Transverse colon (tissue), 4 donors: ENCODE results near the gene ANKRD53. TPM values are rescaled to one million over a fixed set of nuclear protein-coding genes. Genes with fewer than 3 reads are reported as not detected.
"Not testable (repeated sequence)": the region's sequence is repeated elsewhere in the genome, so short reads cannot be mapped to it uniquely, and the experiment has no call there.

Experiments
- DNase-seq: peaks from one replicate; pipeline ENCODE4 v3.0.0-alpha.2; 2019
- H3K27ac ChIP-seq, 4 donors: fragments of 200-600 bp; sonication (generic); 2 replicates each; pipeline ENCODE4 v1.5.1; 2016 to 2018; ENCODE audit warnings: inconsistent platforms in 4 of 4
- H3K27me3 ChIP-seq: fragments of 200-600 bp; sonication (generic); 2 replicates; pipeline ENCODE4 v1.5.1; 2017; ENCODE audit warnings: inconsistent platforms
- H3K36me3 ChIP-seq, 4 donors: fragments of 200-600 bp; sonication (generic); 2 replicates each; pipeline ENCODE4 v1.5.1; 2017 to 2019; ENCODE audit warnings: inconsistent platforms in 4 of 4
- H3K4me1 ChIP-seq, 4 donors: fragments of 200-600 bp; sonication (generic); 2 replicates each; pipeline ENCODE4 v1.5.1; 2017 to 2020; ENCODE audit warnings: inconsistent platforms in 4 of 4
- H3K4me3 ChIP-seq, 4 donors: fragments of 200-600 bp; sonication (generic); 1 replicate in 1 of 4; 2 replicates in 3 of 4; pipeline versions ENCODE4 v1.5.1 to v1.6.1; 2017 to 2019; ENCODE audit warnings: inconsistent platforms in 4 of 4
- H3K9me3 ChIP-seq, 2 donors: fragments of 200-600 bp; sonication (generic); 2 replicates each; pipeline ENCODE4 v1.5.1; 2017 to 2019; ENCODE audit warnings: inconsistent platforms in 2 of 2
- EP300 ChIP-seq: sonication (generic); formaldehyde crosslinking; IDR thresholded peaks from one replicate; pipeline ENCODE4 v1.6.1; 2017; ENCODE audit warnings: antibody characterized with exemption, low read depth
- POLR2A ChIP-seq: fragments of 450-650 bp; IDR thresholded peaks from one replicate; pipeline ENCODE4 v1.6.1; 2016; ENCODE audit warnings: antibody characterized with exemption, mild to moderate bottlenecking, moderate library complexity
- POLR2AphosphoS5 ChIP-seq, 3 donors: sonication (generic); formaldehyde crosslinking; IDR thresholded peaks; one replicate each; pipeline ENCODE4 v1.6.1; 2016; ENCODE audit warnings: antibody characterized with exemption in 3 of 3
- WGBS, 2 donors: methylation state at CpG; one replicate each; pipeline ENCODE4 v1.1.5; 2018; ENCODE audit warnings: low coverage in 1 of 2; 5-methylcytosine and 5-hydroxymethylcytosine counted together
- in situ Hi-C, 4 donors: fragments of 200-750 bp; cut with MboI; loops; one replicate each; pipeline versions ENCODE4 v1.15.0 to v1.15.1; 2017; ENCODE audit warnings: low sequenced_read_pairs in 3 of 4, low pct_ligation_motif_present in 1 of 4, low pct_unique_long_range_greater_than_20kb in 1 of 4
- intact Hi-C: fragments of 100-400 bp; cut with DNase I; formaldehyde crosslinking; loops from one replicate; pipeline ENCODE4 v1.15.1; 2023; ENCODE audit warnings: low total_unique reads
- small RNA-seq, 4 donors: library from RNA; depleted of rRNA; stranded (forward); fragments of <200 nt; gene quantifications; one replicate each; pipeline ENCODE3, GENCODE V24; 2016
- total RNA-seq, 4 donors: library from RNA; depleted of rRNA; stranded (reverse); fragments of >200 nt; gene quantifications; one replicate each; pipeline ENCODE4 v1.1.0, GENCODE V29; 2016
- TF ChIP-seq, protein P1 (sequence below), 5 experiments: fragments of 200-600 bp in 3 of 5; fragments of 450-650 bp in 2 of 5; sonication (generic) in 3 of 5; IDR thresholded peaks; 1 replicate in 2 of 5; 2 replicates in 3 of 5; pipeline ENCODE4 v1.5.1; 2016 to 2017; ENCODE audit warnings: antibody characterized with exemption in 5 of 5, inconsistent platforms in 3 of 5, mild to moderate bottlenecking in 2 of 5, moderate library complexity in 1 of 5

Gene ANKRD53
- total RNA-seq, 4 donors from 2014 or later: 0.96 to 1.7 TPM; not detected in 2

DNA sequence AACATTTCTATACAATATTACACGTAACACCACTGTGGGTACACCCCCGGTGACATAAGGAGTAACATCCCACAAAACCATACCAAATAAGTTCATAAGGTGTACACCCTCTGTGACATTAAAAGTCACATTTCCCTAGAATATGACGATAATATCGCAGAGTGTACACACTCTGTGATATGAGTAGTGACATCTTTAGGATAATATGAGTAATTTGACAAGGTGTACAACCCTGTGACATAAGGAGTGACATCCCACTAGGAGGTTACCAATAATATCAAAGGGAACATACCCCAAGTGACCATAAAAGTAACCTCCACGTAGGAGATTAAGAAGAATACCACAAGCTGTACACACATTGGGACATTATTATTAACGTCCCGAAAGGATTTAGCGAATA lies 40.2 kb downstream of the ANKRD53 start:
- 79 to 85% methylated on average over 8 of the region's 8 CpGs for WGBS, 2 donors
- no peak overlapping the region for H3K27ac ChIP-seq
- peaks cover 0 to 4% (median 0%) of the 10 kb centered on the region in 4 donors for H3K4me1 ChIP-seq
- no peaks in the 10 kb centered on the region for H3K36me3 ChIP-seq
- intact Hi-C loops: no loop called here
- H3K27me3 ChIP-seq: no peaks in the 10 kb centered on the region
- no peaks in the 10 kb centered on the region for H3K9me3 ChIP-seq
- DNase-seq: no peak
- no peak overlapping the region for H3K4me3 ChIP-seq
- TF ChIP-seq, protein P1, sequence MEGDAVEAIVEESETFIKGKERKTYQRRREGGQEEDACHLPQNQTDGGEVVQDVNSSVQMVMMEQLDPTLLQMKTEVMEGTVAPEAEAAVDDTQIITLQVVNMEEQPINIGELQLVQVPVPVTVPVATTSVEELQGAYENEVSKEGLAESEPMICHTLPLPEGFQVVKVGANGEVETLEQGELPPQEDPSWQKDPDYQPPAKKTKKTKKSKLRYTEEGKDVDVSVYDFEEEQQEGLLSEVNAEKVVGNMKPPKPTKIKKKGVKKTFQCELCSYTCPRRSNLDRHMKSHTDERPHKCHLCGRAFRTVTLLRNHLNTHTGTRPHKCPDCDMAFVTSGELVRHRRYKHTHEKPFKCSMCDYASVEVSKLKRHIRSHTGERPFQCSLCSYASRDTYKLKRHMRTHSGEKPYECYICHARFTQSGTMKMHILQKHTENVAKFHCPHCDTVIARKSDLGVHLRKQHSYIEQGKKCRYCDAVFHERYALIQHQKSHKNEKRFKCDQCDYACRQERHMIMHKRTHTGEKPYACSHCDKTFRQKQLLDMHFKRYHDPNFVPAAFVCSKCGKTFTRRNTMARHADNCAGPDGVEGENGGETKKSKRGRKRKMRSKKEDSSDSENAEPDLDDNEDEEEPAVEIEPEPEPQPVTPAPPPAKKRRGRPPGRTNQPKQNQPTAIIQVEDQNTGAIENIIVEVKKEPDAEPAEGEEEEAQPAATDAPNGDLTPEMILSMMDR (IDR thresholded peaks at IDR 0.05): no peak
- TF ChIP-seq EP300 (no peak), POLR2AphosphoS5 (IDR thresholded peaks at IDR 0.05) (no peak), POLR2A (no peak)
- in situ Hi-C loops: no loop called here

DNA sequence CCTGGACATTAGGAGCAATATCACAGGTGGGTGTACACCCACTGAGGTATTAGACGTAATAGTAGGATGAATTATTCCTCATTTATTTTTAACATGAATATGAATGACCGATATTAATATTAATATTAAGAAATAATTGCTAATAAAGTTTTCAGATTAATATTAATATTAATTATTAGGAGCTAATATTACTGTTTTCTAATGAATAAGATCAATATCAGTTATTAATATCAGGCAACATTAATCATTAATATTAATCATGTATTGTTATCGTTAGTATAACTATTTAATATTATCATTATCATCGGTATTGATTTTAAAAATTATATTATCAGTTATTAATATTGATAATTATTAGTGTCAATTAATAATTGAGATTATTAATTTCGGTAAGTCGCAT lies 41.6 kb downstream of the ANKRD53 start:
- H3K27me3 ChIP-seq, intact Hi-C loops, H3K36me3 ChIP-seq, H3K27ac ChIP-seq, in situ Hi-C loops, H3K4me3 ChIP-seq, DNase-seq, H3K9me3 ChIP-seq: not testable (repeated sequence)
- H3K4me1 ChIP-seq: peaks cover 0 to 11% (median 0%) of the 10 kb centered on the region in 4 donors
- WGBS, 2 donors: 81 to 88% methylated on average over 4 to 6 of the region's 6 CpGs

DNA sequence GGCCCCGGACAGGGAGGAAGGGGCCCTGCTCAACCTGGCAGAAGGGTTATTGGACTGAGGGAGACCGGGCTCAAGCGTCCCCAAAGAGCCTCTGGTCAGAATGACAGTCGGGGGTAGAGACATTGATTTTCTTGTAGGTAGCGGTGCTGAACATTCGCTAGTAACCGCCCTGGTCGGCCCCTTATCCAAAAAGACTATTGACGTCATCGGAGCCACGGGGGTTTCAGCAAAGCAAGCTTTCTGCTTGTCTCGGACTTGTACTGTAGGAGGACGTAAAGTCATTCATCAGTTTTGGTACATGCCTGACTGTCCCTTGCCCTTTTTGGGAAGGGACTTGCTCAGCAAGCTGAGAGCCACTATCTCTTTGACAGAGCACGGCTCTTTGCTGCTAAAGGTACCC lies 43.0 kb downstream of the ANKRD53 start:
- H3K27me3 ChIP-seq, H3K27ac ChIP-seq, H3K9me3 ChIP-seq, DNase-seq, H3K4me3 ChIP-seq, in situ Hi-C loops, intact Hi-C loops, H3K36me3 ChIP-seq: not testable (repeated sequence)
- peaks cover 0 to 11% (median 0%) of the 10 kb centered on the region in 4 donors for H3K4me1 ChIP-seq
- WGBS, 2 donors: 76% methylated on average over 14 of the region's 14 CpGs; no CpG with 5 or more reads in 1 of the 2 donors

DNA sequence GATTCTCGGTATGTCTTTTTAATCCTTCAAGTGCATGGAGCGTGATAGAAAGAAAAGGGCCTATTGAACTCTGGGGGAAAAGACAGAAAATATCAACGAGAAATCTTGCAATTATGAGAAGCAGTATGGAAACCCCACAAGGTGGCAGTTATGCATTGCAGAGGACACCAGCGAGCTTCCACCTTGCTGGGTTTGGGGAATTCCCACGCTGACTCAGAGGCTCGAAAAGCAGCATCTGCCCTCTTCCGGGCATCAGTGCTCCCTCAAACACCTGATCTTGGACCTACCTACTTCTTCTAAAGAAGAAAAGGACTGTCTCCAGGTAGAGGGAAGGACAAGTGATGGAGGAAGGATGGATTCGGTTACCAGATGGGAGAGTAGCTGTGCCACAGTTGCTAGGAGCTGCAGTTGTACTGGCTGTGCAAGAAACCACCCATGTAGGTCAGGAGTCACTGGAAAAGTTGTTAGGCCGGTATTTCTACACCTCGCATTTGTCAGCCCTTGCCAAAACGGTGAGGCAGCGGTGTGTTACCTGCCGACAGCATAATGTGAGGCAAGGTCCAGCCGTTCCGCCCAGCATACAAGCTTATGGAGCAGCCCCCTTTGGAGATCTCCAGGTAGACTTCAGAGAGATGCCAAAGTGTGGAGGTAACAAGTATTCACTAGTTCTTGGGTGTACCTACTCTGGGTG lies 45.3 kb downstream of the ANKRD53 start:
- intact Hi-C loops, H3K27me3 ChIP-seq, H3K4me3 ChIP-seq, H3K36me3 ChIP-seq, in situ Hi-C loops, H3K9me3 ChIP-seq: not testable (repeated sequence)
- Histone ChIP-seq H3K27ac (peak overlapping the region in 1 of 4 donors; percentile 28), H3K4me1 (peaks cover 0 to 11% (median 0%) of the 10 kb centered on the region in 4 donors)
- WGBS, 2 donors: 32 to 80% methylated on average over 1 to 15 of the region's 15 CpGs
- TF ChIP-seq, protein P1 (IDR thresholded peaks at IDR 0.05): peak; percentile 10 to 50 (median 17)
- peak; percentile 64 for DNase-seq

Small RNA genes within 50 kb of the gene (small RNA-seq; reads per million reads assigned to genes)
- 0 reads per million in 4 donors for gene RN7SL160P

Other genes with a start within 250 kb of the ANKRD53 start
- 1 to 10 TPM in 2 of 4 donors, under 1 TPM in 2; 0.40 to 1.9 (median 1.1) TPM for gene ADD2, start 210.4 kb upstream of the ANKRD53 start, total RNA-seq
- gene FIGLA, start 188.0 kb upstream of the ANKRD53 start, total RNA-seq: not detected
- under 1 TPM in 2 of 4 donors, not detected in 2; 0.14 to 0.32 TPM for gene CLEC4F, start 158.0 kb upstream of the ANKRD53 start, total RNA-seq
- gene CD207, start 142.8 kb upstream of the ANKRD53 start, total RNA-seq: under 1 TPM in 1 of 4 donors, not detected in 3; 0.95 TPM
- gene VAX2, start 78.1 kb upstream of the ANKRD53 start, total RNA-seq: not detected
- not detected for gene ATP6V1B1, start 42.7 kb upstream of the ANKRD53 start, total RNA-seq
- 10 to 100 TPM; 14.6 to 34.5 (median 30.5) TPM for gene TEX261, start 16.2 kb downstream of the ANKRD53 start, total RNA-seq
- 100 to 1,000 TPM in 1 of 4 donors, 10 to 100 TPM in 3; 58.0 to 125 (median 67.6) TPM for gene NAGK, start 90.0 kb downstream of the ANKRD53 start, total RNA-seq
- 10 to 100 TPM in 3 of 4 donors, not detected in 1; 10.3 to 24.1 (median 18.6) TPM for gene MCEE, start 151.6 kb downstream of the ANKRD53 start, total RNA-seq
- 10 to 100 TPM in 3 of 4 donors, 1 to 10 TPM in 1; 7.5 to 22.9 (median 12.8) TPM for gene MPHOSPH10, start 152.0 kb downstream of the ANKRD53 start, total RNA-seq
- gene PAIP2B, start 248.5 kb downstream of the ANKRD53 start, total RNA-seq: 1 to 10 TPM; 1.2 to 7.0 (median 3.6) TPM